Neural cell (in vitro differentiated cells): ENCODE data around the gene ADSS1. TPM values are rescaled to one million over a fixed set of nuclear protein-coding genes. Genes with fewer than 3 reads are reported as not detected.

Experiments
- H2AFZ ChIP-seq: fragments of 200-600, 300-800 bp; sonication (generic), shearing (Covaris generic); 2 replicates; pipeline ENCODE4 v1.6.0; 2014; ENCODE audit warnings: low read depth, mild to moderate bottlenecking, antibody characterized with exemption, low read length, moderate library complexity
- H3F3A ChIP-seq: fragments of 200-600 bp; shearing (Covaris generic); 2 replicates; pipeline ENCODE4 v1.6.1; 2016; ENCODE audit warnings: mild to moderate bottlenecking, moderate library complexity, mixed read lengths, antibody characterized with exemption, low read length; ENCODE audit not compliant: insufficient read depth, poor library complexity, severe bottlenecking
- H3K27ac ChIP-seq: fragments of 200-600, 300-800 bp; sonication (generic), shearing (Covaris generic); 2 replicates; pipeline ENCODE4 v1.5.1; 2014; ENCODE audit warnings: mild to moderate bottlenecking, low read length, moderate library complexity
- H3K27me3 ChIP-seq: fragments of 300-800, 200-600 bp; sonication (generic), shearing (Covaris generic); 2 replicates; pipeline ENCODE4 v1.6.0; 2014; ENCODE audit warnings: mild to moderate bottlenecking, low read depth, low read length, moderate library complexity; ENCODE audit not compliant: insufficient read depth
- H3K36me3 ChIP-seq: fragments of 300-800, 200-600 bp; sonication (generic), shearing (Covaris generic); 2 replicates; pipeline ENCODE4 v1.5.1; 2014; ENCODE audit warnings: mild to moderate bottlenecking, antibody characterized with exemption, low read length, moderate library complexity; ENCODE audit not compliant: insufficient read depth
- H3K4me2 ChIP-seq: fragments of 300-800, 200-600 bp; sonication (generic), shearing (Covaris generic); 2 replicates; pipeline ENCODE4 v1.6.0; 2014; ENCODE audit warnings: mild to moderate bottlenecking, low read length
- H3K4me3 ChIP-seq: fragments of 300-800, 200-600 bp; sonication (generic), shearing (Covaris generic); 2 replicates; pipeline ENCODE4 v1.5.1; 2014; ENCODE audit warnings: mild to moderate bottlenecking, low read length, moderate library complexity
- H3K79me2 ChIP-seq: fragments of 200-600 bp; shearing (Covaris generic); replicated peaks from 2 replicates; pipeline ENCODE4 v1.6.0; 2014; ENCODE audit warnings: mild to moderate bottlenecking, low read length, moderate library complexity; ENCODE audit not compliant: insufficient read depth
- H3K9ac ChIP-seq: fragments of 300-800, 200-600 bp; sonication (generic), shearing (Covaris generic); 2 replicates; pipeline ENCODE4 v1.6.1; 2016; ENCODE audit warnings: mild to moderate bottlenecking, low read length, mixed read lengths
- H3K9me2 ChIP-seq: fragments of 200-600 bp; shearing (Covaris generic); 2 replicates; pipeline ENCODE4 v1.6.1; 2016; ENCODE audit warnings: mild to moderate bottlenecking, low read length, mixed read lengths; ENCODE audit not compliant: insufficient read depth
- H3K9me3 ChIP-seq: fragments of 200-600, 300-800 bp; sonication (generic), shearing (Covaris generic); 2 replicates; pipeline ENCODE4 v1.6.1; 2016; ENCODE audit warnings: mild to moderate bottlenecking, mixed run types, low read length, moderate library complexity, mixed read lengths
- H4K20me1 ChIP-seq: fragments of 200-600 bp; shearing (Covaris generic); 2 replicates; pipeline ENCODE4 v1.6.1; 2016; ENCODE audit warnings: mild to moderate bottlenecking, mixed run types; ENCODE audit not compliant: insufficient read depth
- EP300 ChIP-seq: fragments of 450-650 bp; conservative IDR thresholded peaks from 2 replicates; pipeline ENCODE4 v1.6.1; 2014; ENCODE audit warnings: antibody characterized with exemption, mild to moderate bottlenecking, moderate library complexity; ENCODE audit not compliant: poor library complexity, severe bottlenecking
- EZH2 ChIP-seq: fragments of 200-600, 300-800 bp; shearing (Covaris generic), sonication (generic); IDR thresholded peaks from 2 replicates; pipeline ENCODE4 v1.6.1; 2014; ENCODE audit warnings: antibody characterized with exemption, low read length, borderline replicate concordance, mild to moderate bottlenecking; ENCODE audit not compliant: insufficient read depth, poor library complexity, severe bottlenecking
- MXI1 ChIP-seq: fragments of 450-650 bp; conservative IDR thresholded peaks from 2 replicates; pipeline ENCODE4 v1.6.1; 2014; ENCODE audit warnings: antibody characterized with exemption, mild to moderate bottlenecking; ENCODE audit not compliant: poor library complexity, severe bottlenecking
- POLR2AphosphoS5 ChIP-seq: IDR thresholded peaks from 2 replicates; pipeline ENCODE4 v1.6.1; 2012
- RAD21 ChIP-seq: fragments of 450-650 bp; conservative IDR thresholded peaks from 2 replicates; pipeline ENCODE4 v1.6.1; 2014; ENCODE audit warnings: antibody characterized with exemption, mild to moderate bottlenecking, moderate library complexity
- SMC3 ChIP-seq: fragments of 450-650 bp; conservative IDR thresholded peaks from 2 replicates; pipeline ENCODE4 v1.6.1; 2014; ENCODE audit warnings: antibody characterized with exemption, mild to moderate bottlenecking, moderate library complexity; ENCODE audit not compliant: poor library complexity
- TAF1 ChIP-seq: IDR thresholded peaks from 2 replicates; pipeline ENCODE4 v1.6.1; 2012; ENCODE audit warnings: low read depth
- polyA plus RNA-seq: library from polyadenylated mRNA; depleted of rRNA; stranded (reverse); fragments of >200 nt; gene quantifications from 2 replicates; pipeline ENCODE4 v1.2.3, GENCODE V29; 2014
- TF ChIP-seq, protein P1 (sequence below): IDR thresholded peaks from 2 replicates; pipeline ENCODE4 v1.6.1; 2012; ENCODE audit warnings: borderline replicate concordance
- TF ChIP-seq, protein P2 (sequence below): fragments of 450-650 bp; IDR thresholded peaks from 2 replicates; pipeline ENCODE4 v1.5.1; 2014; ENCODE audit warnings: antibody characterized with exemption, mild to moderate bottlenecking, moderate library complexity; ENCODE audit not compliant: poor library complexity, severe bottlenecking

The ADSS1 gene
- polyA plus RNA-seq, 1 donor from 2014 or later = 4.3 TPM

DNA sequence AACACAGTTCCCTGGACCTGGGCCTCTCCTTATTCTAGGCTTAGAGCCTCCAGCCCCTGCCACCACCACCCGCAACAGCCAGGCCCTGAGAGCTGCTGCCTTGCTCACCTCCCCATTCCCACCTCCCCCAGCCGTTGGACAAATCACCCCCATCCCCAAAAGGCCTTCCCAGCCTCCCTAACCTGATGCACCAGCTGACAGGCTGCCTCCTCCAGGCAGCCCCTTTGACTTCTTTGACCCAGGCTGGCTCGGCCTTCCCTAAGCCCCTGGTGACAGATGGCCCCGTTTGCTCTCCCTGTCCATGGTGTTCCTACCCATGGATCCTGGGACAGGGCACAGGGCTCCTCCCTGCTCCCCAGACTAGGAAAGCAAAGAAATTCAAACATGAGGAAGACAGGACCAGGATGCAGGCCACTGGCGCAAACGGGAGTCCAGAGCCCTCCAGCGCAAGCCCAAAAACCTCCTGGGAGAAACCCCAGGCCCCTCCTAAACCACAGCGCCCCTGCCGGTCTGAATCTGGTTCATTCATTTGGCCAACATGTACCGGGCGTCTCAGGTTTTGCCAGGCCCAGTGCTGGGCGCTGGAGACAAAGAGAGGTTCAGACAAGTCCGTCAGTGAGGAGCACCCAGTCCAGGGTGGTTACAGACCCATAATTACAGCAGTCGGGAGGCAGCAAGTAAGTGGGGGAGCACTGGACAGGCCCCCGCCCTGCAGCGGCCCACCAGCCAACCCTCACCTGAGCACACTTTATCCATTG is 69.1 kb downstream of the ADSS1 start:
- no peak overlapping the region for H2AFZ ChIP-seq
- no peaks in the 10 kb centered on the region for H3K9me3 ChIP-seq
- H3K9ac ChIP-seq = peak overlapping the region; percentile 26
- no peaks in the 10 kb centered on the region for H4K20me1 ChIP-seq
- peaks cover 23% of the 10 kb centered on the region for H3K79me2 ChIP-seq
- TF ChIP-seq, protein P1, sequence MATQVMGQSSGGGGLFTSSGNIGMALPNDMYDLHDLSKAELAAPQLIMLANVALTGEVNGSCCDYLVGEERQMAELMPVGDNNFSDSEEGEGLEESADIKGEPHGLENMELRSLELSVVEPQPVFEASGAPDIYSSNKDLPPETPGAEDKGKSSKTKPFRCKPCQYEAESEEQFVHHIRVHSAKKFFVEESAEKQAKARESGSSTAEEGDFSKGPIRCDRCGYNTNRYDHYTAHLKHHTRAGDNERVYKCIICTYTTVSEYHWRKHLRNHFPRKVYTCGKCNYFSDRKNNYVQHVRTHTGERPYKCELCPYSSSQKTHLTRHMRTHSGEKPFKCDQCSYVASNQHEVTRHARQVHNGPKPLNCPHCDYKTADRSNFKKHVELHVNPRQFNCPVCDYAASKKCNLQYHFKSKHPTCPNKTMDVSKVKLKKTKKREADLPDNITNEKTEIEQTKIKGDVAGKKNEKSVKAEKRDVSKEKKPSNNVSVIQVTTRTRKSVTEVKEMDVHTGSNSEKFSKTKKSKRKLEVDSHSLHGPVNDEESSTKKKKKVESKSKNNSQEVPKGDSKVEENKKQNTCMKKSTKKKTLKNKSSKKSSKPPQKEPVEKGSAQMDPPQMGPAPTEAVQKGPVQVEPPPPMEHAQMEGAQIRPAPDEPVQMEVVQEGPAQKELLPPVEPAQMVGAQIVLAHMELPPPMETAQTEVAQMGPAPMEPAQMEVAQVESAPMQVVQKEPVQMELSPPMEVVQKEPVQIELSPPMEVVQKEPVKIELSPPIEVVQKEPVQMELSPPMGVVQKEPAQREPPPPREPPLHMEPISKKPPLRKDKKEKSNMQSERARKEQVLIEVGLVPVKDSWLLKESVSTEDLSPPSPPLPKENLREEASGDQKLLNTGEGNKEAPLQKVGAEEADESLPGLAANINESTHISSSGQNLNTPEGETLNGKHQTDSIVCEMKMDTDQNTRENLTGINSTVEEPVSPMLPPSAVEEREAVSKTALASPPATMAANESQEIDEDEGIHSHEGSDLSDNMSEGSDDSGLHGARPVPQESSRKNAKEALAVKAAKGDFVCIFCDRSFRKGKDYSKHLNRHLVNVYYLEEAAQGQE = no peak
- TF ChIP-seq, protein P2, sequence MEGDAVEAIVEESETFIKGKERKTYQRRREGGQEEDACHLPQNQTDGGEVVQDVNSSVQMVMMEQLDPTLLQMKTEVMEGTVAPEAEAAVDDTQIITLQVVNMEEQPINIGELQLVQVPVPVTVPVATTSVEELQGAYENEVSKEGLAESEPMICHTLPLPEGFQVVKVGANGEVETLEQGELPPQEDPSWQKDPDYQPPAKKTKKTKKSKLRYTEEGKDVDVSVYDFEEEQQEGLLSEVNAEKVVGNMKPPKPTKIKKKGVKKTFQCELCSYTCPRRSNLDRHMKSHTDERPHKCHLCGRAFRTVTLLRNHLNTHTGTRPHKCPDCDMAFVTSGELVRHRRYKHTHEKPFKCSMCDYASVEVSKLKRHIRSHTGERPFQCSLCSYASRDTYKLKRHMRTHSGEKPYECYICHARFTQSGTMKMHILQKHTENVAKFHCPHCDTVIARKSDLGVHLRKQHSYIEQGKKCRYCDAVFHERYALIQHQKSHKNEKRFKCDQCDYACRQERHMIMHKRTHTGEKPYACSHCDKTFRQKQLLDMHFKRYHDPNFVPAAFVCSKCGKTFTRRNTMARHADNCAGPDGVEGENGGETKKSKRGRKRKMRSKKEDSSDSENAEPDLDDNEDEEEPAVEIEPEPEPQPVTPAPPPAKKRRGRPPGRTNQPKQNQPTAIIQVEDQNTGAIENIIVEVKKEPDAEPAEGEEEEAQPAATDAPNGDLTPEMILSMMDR = peak; percentile 6
- no peak for TF ChIP-seq MXI1
- no peak overlapping the region for H3K4me2 ChIP-seq
- no peaks in the 10 kb centered on the region for H3F3A ChIP-seq
- H3K27ac ChIP-seq = no peak overlapping the region
- peaks cover 10% of the 10 kb centered on the region for H3K27me3 ChIP-seq
- H3K4me3 ChIP-seq = peak overlapping the region; percentile 89
- H3K36me3 ChIP-seq = no peaks in the 10 kb centered on the region
- no peaks in the 10 kb centered on the region for H3K9me2 ChIP-seq

DNA sequence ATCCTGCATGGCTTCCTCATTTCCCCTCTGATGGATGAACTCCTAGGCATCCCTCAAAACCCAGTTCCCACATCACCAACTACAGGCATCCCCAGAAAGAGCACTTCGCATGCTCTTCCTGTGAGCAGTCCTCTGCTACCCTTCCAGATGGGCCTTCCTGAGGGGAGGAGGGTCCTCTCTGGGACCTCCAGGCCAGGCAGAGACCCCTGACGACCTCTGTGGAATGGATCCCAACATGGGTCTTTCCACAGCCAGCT is 69.6 kb downstream of the ADSS1 start:
- H3K9me2 ChIP-seq = no peaks in the 10 kb centered on the region
- no peaks in the 10 kb centered on the region for H3K9me3 ChIP-seq
- H4K20me1 ChIP-seq = no peaks in the 10 kb centered on the region
- H3K4me3 ChIP-seq = peak overlapping the region; percentile 89
- peak overlapping the region; percentile 79 for H3K4me2 ChIP-seq
- H3K27ac ChIP-seq = no peak overlapping the region
- H2AFZ ChIP-seq = no peak overlapping the region
- H3K36me3 ChIP-seq = no peaks in the 10 kb centered on the region
- TF ChIP-seq, protein P1 = no peak
- TF ChIP-seq, protein P2 = no peak
- no peak for TF ChIP-seq EP300
- TF ChIP-seq TAF1 = no peak
- TF ChIP-seq RAD21 = no peak
- TF ChIP-seq EZH2 = no peak
- TF ChIP-seq SMC3 = no peak
- no peak for TF ChIP-seq POLR2AphosphoS5
- no peak for TF ChIP-seq MXI1
- no peaks in the 10 kb centered on the region for H3F3A ChIP-seq
- peaks cover 23% of the 10 kb centered on the region for H3K79me2 ChIP-seq
- H3K27me3 ChIP-seq = peaks cover 15% of the 10 kb centered on the region
- H3K9ac ChIP-seq = no peak overlapping the region
